HG02642 (cell line): ENCODE data around the gene XYLT2.

Experiments used
- ATAC-seq: cut with Tn5 transposase; IDR thresholded peaks from one replicate; pipeline ENCODE4 v1.9.1; 2021; ENCODE audit warnings: mild to moderate bottlenecking; ENCODE audit not compliant: unreplicated experiment, poor library complexity

The XYLT2 gene

GRCh38 chr17:50361561-50362480, 15.9 kb downstream of the XYLT2 start:
- no peak for ATAC-seq

DNA sequence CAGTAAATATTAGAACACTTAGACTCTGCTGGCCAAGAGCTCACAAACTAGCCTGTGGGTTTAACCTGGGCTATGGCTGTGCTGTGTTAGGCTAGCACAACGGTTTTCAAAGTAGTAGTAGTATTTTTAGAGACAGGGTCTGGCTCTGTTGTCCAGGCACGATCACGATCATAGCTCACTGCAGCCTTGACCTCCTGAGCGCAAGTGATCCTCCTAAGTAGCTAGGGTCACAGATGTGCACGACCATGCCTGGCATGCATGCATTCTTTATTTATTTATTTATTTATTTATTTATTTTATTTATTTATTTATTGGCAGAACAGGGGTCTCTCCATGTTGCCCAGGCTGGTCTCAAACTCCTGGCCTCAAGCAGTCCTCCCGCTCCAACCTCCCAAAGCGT, 16.7 kb downstream of the XYLT2 start:
- no peak for ATAC-seq

- no peak for ATAC-seq
Measured at GRCh38 chr17:50363217-50364060, 17.5 kb downstream of the XYLT2 start.

DNA sequence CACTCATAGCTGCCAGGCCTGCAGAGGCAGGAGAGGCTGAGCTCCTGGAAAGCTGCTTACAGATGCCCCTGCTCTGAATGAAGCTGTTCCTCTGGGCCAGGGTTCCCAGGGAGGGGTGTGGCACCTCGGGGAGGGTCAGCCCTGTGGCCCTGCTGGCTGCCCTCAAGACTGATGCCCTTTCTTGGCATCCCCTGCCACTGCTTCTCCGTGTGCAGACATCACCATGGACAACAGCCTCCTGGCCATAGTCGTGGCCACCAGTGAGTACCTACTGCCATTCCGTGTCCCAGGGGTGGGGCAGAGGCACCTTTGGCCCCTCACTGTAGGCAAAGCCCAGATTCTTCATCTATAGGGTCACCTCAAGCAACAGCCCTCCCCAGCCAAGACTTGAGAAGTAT, 18.1 kb downstream of the XYLT2 start:
- no peak for ATAC-seq

- ATAC-seq, result no peak
Measured at GRCh38 chr17:50364715-50365114, 18.8 kb downstream of the XYLT2 start.

- ATAC-seq, result no peak
Measured at GRCh38 chr17:50365165-50365564, 19.2 kb downstream of the XYLT2 start.

DNA sequence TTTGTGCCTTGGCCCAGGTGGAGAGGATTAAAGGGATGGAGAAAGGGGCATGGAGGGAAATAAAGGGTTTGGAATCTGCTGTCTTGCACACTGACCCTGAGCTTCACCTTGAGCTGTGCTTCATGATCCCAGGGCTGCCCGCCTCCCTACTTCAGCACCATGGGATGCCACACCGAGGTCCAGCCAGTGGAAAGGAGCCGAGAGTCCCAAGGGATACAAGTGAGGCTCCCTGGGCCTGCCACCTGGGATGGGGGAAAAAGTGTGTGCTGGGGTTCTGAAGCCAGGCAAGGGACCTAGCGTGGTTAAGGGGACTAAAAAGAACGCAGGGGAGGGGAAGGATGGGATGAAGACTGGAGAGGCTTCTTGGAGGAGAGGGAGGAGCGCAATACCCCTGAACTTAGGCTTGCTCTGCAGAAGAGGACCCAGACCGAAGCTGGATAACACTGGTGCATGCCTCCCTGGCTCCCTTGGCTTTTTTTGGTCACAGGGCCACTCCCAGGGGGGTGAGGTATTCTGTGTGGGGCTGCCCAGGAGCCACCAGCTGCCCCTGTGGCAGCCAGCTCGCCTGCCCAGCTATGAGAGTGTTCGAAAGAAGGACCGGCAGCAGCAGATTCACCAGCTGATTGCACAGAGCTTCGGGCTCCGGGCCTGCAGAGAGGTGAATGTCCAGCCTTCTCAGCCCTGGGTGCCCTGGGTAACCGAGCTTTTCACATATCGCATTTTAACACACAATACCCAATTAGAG, 19.9 kb downstream of the XYLT2 start:
- ATAC-seq, result no peak

- ATAC-seq, result no peak
Measured at GRCh38 chr17:50367401-50367800, 21.5 kb downstream of the XYLT2 start.

- no peak for ATAC-seq
Measured at GRCh38 chr17:50370052-50370451, 24.1 kb downstream of the XYLT2 start.

GRCh38 chr17:50371526-50371925, 25.6 kb downstream of the XYLT2 start:
- no peak for ATAC-seq

DNA sequence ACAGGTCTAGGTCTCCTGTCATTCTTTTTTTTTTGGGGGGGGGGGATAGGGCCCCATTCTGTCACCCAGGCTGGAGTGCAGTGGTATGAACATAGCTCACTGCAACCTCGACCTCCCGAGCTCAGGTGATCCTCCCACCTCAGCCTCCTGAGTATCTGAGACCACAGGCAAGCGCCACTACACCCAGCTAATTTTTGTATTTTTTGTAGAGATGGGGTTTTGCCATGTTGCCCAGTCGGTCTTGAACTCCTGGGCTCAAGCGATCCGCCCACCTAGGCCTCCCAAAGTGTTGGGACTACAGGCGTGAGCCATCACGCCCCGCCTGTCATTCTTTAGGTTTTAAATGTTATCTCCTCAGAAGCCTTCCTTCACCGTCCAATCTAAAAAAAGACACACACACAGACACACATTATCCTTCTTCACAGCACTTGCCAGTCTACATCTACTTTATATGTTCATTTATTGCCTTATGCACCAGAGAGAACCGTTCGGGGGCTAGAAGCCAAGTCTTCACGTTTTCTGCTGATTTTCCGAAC, 26.4 kb downstream of the XYLT2 start:
- ATAC-seq, result no peak

DNA sequence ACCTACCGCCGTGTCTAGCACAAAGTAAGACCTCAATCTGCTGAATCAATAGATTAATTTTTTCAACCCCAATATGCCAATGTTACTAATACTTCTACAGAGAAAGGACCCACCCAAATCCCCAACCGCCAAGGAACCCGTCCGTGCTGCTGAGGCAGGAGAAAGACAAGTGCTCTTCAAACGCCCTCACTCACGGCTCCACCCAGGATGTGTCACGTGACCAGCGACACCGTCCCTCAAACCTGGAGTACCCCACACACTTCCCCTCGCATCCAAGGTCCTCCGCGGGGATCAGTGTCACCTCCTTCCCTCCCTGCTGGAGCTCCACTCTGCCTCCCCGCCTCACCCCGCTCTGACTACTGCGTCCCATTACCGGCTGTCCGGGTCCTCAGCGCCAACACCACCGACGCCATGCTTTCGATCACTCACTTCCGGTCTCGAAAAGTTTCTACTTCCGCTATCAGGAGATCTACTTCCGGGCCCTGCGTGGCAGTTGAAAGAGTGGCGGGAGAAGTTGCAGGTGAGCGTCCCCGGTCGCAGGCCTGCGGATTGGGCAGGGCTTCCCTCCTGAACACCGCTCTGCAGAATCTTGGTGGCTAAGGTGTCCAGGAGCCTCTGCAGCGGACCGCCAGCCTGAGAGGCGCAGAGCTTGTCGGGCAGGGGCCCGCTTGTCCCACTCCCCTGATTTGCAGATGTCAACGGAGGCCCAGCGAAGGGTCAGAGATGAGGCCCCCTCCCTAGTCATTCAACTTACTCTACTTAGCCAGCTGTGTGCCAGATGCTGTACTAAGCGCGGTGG, 27.0 kb downstream of the XYLT2 start, which contains the start of the genes EME1 and MRPL27:
TSS of gene EME1 (plus strand) at position 472 of the 799 bp plus-strand sequence. CDS start 1,980 bp downstream, outside the sequence.
TSS of gene MRPL27 (minus strand) at position 427 of the 799 bp plus-strand sequence. CDS start at position 413, 14 bp downstream.
- peak; percentile 89 for ATAC-seq

GRCh38 chr17:50373705-50374104, 27.8 kb downstream of the XYLT2 start:
- no peak for ATAC-seq

GRCh38 chr17:50375858-50376538, 30.1 kb downstream of the XYLT2 start:
- no peak for ATAC-seq

DNA sequence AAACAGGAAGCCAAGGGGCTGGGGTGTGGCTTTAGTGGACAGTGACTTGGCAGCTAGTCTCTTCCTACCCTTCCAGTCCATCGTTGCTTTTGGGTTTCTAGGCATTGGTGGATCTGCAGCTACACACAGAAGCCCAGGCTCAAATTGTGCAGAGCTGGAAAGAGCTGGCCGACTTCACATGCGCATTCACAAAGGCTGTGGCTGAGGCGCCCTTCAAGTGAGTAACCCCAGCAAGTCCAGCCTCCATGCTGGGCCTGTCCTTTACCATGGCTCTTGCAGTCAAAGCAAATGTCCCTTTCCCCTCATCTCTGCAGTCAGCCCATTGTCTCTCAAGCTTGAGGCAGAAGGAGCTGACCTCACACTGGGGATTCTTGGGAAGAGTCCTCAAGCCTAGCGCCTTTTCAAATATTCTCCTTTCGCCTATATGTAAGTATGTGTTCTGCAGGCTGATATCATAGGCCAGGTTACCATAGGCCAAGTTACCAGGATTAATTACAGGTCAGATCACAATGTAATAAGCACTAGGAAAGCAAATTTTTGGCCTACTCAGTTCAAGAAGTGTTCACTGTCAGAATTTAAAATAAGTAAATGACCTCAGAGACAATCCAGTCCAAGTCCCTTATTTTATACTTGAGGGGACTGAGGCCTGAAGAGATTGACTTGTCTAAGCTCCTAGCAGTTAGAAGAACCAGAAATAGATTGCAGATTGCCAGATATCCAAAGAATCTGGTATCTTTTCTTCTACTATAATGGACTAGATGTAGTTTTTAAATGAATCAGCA, 33.6 kb downstream of the XYLT2 start:
- ATAC-seq, result no peak

DNA sequence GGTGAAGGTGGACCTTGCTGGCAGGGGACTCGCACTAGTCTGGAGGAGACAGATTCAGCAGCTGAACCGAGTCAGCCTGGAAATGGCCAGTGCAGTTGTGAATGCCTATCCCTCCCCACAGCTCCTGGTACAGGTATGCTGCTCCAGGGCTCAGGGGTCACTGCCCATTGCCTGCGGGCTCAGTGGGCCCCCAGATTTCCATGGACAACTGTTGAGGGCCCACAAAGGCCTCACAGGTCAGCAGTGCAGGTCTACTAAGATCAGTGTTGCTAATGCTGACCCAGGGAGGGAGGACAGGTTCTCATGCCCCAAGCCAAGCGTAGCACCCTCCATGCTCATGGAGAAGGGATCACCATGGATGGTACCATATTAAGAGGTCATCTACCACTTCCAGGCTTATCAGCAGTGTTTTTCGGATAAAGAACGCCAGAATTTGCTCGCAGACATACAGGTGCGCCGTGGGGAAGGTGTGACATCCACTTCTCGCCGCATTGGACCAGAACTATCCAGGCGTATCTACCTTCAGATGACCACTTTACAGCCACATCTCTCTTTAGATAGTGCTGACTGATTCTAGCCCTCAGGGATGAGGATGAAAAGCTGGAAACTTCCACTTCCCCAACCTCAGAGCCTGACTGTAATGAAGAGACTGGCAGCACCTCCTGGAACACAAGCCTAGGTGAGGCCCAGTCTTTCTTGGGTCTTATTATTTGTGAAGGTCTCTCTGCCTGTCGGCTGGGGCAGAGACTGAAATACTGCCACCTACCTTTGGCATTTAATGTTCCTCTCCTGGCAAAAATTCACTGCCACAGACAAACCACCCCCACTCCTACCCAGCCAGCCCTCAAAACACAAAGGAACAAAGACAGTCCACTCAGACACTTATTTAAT, 34.7 kb downstream of the XYLT2 start:
- no peak for ATAC-seq

DNA sequence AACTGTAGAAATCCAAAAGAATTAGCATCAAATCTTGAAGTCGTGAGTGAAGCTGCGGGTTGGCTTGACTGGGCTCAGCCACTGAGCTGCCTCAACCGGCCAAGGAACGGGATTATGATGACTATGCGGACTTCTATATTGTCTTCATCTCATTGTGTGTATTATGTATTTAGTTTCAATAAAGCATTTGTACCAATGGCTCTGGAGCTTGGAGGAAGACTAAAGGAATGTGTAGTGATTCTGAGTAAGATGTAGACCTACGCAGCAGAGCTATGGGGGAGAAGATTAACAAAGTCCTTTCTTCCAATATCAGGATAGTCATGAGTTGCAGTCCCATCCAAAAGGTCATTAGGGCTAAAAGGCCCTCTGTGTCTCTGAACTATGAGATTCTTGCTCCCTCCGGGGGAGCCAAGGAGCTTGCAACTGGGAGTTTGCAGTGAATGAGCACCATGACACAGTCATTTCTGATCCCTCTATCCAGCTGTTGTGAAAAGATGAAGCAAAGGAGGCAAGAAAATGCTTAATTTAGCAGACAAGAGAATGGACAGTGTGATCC, 35.4 kb downstream of the XYLT2 start:
- ATAC-seq, result no peak
